GM18858 (cell line): ENCODE results near the gene PDHX.
"Not testable (repeated sequence)": the region's sequence is repeated elsewhere in the genome, so short reads cannot be mapped to it uniquely, and the experiment has no call there.

ENCODE experiments used
- ATAC-seq: cut with Tn5 transposase; IDR thresholded peaks from one replicate; pipeline ENCODE4 v1.9.1; 2021; ENCODE audit not compliant: unreplicated experiment

Gene PDHX

DNA sequence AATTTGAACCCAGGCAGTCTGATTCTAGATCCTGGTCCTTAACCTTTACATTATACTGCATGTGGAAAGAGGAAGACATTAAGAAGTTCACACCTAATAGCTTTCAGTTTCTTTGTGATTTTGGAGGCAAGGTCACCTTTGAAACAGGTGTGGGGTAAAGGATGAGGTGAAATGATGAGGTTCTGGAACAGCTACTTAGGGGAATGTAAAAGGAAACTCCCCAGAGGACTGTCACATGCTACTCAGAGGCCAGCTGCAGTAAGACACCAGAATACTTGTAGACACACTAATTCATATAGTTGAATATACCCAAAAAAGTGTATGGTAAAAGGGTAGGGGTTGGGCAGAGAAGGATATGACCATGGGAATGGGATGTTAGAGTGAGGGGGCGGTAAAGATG lies 5.6 kb upstream of the PDHX start:
- ATAC-seq: peak; percentile 42

- ATAC-seq: no peak
Measured at GRCh38 chr11:34911676-34912075, 4.7 kb upstream of the PDHX start.

DNA sequence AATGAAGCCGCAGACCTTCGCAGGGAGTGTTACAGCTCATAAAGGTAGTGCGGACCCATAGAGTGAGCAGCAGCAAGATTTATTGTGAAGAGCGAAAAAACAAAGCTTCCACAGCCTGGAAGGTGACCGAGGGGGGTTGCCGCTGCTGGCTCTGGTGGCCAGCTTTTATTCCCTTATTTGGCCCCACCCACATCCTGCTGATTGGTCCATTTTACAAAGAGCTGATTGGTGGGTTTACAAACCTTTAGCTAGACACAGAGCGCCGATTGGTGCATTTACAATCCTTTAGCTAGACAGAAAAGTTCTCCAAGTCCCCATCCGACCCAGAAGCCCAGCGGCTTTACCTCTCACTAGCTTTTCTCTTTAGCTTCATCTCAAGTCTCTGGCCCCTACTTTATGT lies 2.9 kb upstream of the PDHX start:
- not testable (repeated sequence) for ATAC-seq

DNA sequence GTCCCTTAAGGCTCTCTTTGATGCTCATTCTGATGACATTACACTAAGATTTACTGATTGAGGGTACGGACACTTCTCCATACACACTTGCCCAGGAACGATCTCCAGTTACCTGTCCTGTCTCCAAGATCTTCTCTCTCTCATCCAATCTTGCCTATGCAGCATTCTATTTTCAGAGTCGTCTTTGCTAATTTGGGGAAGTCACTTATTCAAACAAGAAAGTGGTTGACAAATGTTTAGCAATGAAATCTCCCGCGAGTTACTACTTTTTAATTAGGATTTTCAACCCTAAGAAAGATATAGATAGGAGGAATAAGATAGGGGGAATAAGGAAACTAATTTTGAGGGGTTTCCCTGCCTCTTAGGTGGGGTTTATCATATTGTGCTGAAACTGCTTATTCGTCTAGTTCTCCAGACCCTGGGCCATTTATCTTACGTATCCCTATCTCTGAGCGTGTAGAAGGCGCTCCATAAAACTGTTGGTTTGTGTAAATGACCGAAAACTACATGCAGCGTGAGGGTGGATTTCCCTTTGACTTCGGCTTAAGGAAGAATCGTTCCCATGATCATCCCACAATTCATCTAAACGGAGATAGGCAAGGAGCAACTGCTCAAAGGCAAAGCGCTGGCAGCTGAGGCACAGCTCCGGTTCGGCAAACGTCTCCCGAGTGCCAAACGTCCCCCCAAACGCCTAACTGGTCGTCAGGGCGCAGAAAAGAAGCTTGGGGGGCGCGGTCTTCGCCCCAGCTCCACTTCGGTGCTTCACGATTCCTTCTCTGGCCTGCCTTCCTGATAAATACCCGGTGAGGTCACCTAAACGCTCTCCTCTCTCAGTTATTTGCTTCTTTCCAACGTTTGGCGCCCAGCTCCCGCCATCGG lies 1.0 kb upstream of the PDHX start:
- no peak for ATAC-seq

GRCh38 chr11:34916843-34917770 lies 689 bp downstream of the PDHX start:
- ATAC-seq: no peak

GRCh38 chr11:34921156-34921555 lies 4.7 kb downstream of the PDHX start:
- ATAC-seq: no peak

DNA sequence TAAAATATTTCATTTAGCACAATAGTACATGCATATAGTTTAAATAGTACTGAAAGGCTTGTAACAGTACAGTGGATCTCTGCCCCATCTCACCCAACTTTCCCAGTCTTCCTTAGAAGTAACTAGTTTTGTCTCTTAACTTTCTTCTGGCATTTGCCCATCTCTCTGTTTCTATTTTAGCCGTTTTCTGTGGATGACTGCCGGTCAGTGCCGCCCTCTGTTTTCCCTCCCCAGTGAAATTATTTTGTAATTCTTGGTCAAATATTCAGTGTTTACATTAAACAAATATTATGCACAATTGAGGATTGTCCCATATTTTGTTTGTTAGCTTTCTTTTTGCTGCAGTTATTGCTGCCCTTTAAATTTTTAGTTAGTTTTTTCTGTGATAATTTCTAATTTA lies 8.3 kb downstream of the PDHX start:
- no peak for ATAC-seq

DNA sequence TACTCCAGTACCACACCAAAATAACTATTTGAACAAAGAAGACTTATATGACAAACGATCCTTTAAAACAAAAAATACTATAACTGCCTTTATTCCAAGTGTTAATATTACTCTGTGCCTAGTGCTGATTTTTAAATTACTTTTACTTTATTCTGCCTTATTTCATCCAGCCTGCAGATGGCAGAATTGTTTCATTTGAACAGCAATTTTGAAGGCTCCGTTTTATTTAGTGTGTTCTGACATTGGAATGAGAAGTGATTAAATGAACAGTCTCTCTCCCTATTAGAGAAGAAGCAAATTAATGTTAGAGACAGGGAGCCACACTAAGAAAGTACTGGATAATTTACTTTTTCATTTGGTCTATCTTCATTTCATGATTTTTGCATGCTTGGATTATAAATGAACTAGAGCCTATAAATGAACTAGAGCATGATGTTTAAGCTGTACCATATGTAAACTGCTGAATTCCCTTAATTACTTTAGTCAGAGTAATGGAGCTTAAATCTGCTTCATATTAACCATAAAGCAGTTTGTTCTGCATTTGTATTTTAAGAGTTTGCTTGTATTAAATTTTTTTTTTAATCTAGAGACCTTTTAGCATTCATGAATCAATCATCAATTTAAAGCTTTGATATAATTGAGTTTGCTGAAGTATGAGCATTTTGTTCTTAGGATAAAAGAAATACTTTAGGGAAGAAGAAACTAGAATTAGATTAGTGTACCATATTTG lies 9.8 kb downstream of the PDHX start:
- ATAC-seq: no peak

- ATAC-seq: no peak
Measured at GRCh38 chr11:34926831-34927132, 10.4 kb downstream of the PDHX start.

GRCh38 chr11:34928268-34928959 lies 12.0 kb downstream of the PDHX start:
- ATAC-seq: no peak

DNA sequence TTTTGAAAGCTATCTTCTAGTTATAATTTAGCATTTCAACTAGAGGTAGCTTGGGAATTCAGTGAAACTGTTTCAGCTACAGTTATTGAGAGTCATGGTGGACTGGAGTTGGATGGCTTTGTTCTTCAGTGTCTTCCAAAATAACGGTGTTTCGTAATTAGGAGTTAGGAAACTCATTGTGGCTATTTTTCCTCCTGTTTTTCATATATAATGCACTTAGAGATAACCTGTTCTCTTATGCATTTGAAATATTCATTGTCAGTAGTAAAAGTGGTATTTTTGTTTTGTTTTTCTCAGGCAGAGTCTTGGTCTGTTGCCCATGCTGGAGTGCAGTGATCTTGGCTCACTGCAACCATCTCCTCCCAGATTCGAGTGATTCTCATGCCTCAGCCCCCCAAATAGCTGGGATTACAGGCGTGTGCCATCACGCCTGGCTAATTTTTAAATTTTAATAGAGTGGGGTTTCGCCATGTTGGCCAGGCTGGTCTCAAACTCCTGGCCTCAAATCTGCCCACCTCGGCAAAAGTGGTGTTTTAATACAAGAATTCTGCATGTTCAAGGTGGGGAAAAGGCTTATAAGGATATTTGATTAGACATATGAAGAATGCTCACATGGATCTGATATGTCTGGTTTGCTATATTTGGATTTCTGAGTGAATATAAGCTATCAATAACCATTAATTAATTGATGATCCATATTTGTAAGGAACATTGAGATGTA lies 12.7 kb downstream of the PDHX start:
- ATAC-seq: no peak

DNA sequence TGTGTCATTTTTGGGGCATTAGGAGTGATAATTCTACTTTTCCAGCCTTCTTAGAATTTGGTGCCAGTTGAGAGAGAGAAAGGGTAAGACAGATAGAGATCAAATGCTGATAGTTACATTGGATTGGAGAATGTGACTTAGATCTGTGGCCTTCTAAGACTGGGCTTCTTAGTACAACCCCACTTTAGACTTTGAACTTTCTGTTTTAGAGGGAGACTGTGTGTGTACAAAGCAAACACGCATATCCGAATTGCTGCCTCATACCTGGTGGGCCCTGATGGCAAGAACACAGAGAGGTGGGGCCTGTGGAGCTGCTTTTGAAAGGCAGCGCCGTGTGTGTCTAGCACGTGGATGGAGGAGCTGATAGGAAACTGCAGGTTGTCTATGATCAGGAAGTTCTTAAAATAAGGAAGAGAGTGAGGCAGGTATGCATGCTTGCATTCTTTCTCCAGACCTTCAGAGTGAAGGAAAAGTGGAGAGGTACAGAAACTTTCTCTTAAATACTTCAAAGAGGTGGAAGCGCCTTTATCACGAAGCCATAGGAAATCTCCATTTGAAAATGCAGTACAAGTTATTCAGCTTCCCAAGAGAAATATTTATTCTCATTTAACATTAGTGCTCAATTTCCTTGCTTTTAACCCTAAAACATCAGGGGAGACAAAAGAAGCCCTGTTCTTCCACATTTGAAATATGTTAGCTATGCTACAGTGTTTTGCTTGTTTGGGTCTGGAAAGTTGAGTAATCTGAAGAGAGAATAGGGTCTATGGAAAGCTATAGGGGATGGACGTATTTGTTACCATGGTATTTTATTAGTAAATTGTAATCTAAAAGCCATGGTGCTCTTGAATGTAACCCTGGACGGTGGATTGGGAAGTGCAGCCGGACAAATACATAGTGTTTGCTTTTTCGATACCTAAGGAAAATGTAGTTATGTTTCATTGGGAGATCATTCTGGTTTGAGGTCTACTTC lies 13.7 kb downstream of the PDHX start:
- no peak for ATAC-seq

GRCh38 chr11:34936945-34937629 lies 20.7 kb downstream of the PDHX start:
- no peak for ATAC-seq

- ATAC-seq: no peak
Measured at GRCh38 chr11:34938611-34939010, 22.2 kb downstream of the PDHX start.

DNA sequence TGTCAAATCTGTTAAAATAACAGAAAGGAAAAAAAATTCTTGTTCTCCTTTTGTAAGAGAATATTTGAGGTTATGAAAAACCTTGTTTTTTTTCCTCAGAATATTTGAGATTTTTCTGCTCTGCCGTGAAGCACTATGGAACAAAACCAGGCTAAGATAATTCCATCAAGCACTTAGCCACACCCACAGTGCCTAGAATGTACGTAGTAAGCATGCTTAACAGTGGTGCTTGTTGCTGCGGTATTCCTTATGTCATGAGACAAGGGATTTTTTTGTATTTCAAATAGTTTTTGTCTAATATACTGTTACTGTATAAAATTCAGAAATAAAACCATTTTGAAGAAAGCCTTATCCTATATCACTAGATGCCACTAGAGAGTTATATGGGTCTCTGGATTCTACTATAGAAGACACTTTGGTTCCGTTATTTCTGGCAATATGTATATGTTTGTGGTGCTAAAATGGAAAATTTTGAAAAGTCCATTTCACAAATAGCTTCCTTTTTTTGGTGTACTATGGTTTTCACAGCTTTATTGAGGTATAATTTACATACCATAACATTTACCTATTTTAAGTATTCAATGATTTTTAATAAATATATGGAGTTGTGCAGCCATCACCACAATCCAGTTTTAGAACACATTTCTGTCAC lies 23.7 kb downstream of the PDHX start:
- ATAC-seq: no peak

DNA sequence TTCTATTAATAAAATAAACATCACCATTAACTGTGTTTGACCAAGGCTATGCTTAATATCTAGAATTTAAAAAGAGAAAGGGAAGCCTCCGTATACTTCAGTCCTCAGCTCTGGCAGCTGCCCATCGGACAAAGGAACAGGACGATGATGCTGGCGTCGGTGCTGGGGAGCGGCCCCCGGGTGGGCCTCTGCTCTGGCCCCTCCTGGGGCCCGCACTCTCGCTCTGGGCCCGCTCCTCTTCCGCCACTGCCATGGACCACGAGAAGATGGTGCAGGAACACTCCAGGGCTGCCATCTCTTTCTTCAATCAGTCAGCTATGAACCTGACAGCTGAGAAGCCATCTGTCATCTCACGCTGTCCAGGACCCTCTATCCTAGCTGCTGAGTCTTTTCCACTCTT lies 25.3 kb downstream of the PDHX start:
- no peak for ATAC-seq

DNA sequence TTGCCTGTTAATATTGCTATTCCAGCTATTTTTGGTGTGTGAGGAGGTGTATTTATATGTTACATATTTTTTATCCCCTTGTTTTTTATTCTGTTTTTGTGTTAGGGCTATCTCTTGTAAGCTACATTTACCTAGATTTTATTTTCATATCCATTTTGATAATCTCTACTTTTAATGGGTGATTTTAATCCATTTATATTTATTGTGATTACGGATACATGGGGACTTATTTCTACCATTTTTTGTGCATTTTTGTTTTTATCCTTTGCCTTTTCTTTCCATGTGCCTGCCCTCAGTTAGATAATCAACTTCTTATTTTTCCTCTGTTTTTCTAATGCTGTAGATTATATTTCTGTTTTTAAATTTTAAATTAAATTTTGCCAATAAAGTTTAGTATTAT lies 28.3 kb downstream of the PDHX start:
- ATAC-seq: no peak

GRCh38 chr11:34948696-34949095 lies 32.3 kb downstream of the PDHX start:
- no peak for ATAC-seq
